Activated CD4-positive, CD25-positive, alpha-beta regulatory T cell treated with anti-CD3 and anti-CD28 coated beads, Interleukin-2, amount 50 U/mL, for 16 hours (primary cell): ENCODE measurements around the gene UBE2QL1.

Experiments
- DNase-seq: peaks from one replicate; pipeline ENCODE4 v3.0.0-alpha.2; 2020; ENCODE audit warnings: low read depth, low spot score

The UBE2QL1 gene

GRCh38 chr5:6476313-6476661 is 27.6 kb downstream of the UBE2QL1 start:
- DNase-seq: no peak

GRCh38 chr5:6478793-6479192 is 30.1 kb downstream of the UBE2QL1 start:
- no peak for DNase-seq

GRCh38 chr5:6480133-6481051 is 31.7 kb downstream of the UBE2QL1 start:
- DNase-seq: no peak

- DNase-seq: no peak
Observed at GRCh38 chr5:6482735-6483134, 34.1 kb downstream of the UBE2QL1 start.

- DNase-seq: no peak
Observed at GRCh38 chr5:6483880-6484382, 35.3 kb downstream of the UBE2QL1 start.

- no peak for DNase-seq
Observed at GRCh38 chr5:6484446-6484845, 35.8 kb downstream of the UBE2QL1 start.

GRCh38 chr5:6484899-6485298 is 36.2 kb downstream of the UBE2QL1 start:
- DNase-seq: no peak

- DNase-seq: no peak
Observed at GRCh38 chr5:6485441-6485840, 36.8 kb downstream of the UBE2QL1 start.

GRCh38 chr5:6486074-6486473 is 37.4 kb downstream of the UBE2QL1 start:
- no peak for DNase-seq

- DNase-seq: no peak
Observed at GRCh38 chr5:6487081-6487480, 38.4 kb downstream of the UBE2QL1 start.

GRCh38 chr5:6488021-6488420 is 39.4 kb downstream of the UBE2QL1 start:
- no peak for DNase-seq

GRCh38 chr5:6489643-6490185 is 41.1 kb downstream of the UBE2QL1 start:
- DNase-seq: no peak

GRCh38 chr5:6490246-6490645 is 41.6 kb downstream of the UBE2QL1 start:
- DNase-seq: no peak

- no peak for DNase-seq
Observed at GRCh38 chr5:6490693-6491092, 42.0 kb downstream of the UBE2QL1 start.

- no peak for DNase-seq
Observed at GRCh38 chr5:6491196-6491918, 42.7 kb downstream of the UBE2QL1 start.

GRCh38 chr5:6491919-6492290 is 43.2 kb downstream of the UBE2QL1 start:
- no peak for DNase-seq

- no peak for DNase-seq
Observed at GRCh38 chr5:6492934-6493333, 44.3 kb downstream of the UBE2QL1 start.

- no peak for DNase-seq
Observed at GRCh38 chr5:6493681-6494454, 45.2 kb downstream of the UBE2QL1 start.

- no peak for DNase-seq
Observed at GRCh38 chr5:6494939-6495338, 46.3 kb downstream of the UBE2QL1 start.

- DNase-seq: no peak
Observed at GRCh38 chr5:6495433-6496206, 47.0 kb downstream of the UBE2QL1 start.

- no peak for DNase-seq
Observed at GRCh38 chr5:6496207-6496584, 47.5 kb downstream of the UBE2QL1 start.
